Parathyroid adenoma (tissue), 2 donors: ENCODE measurements around the gene DIO2.

Experiments
- H2AFZ ChIP-seq: fragments of 300-600 bp; sonication (generic); one replicate; pipeline ENCODE4 v1.7.0; 2017; ENCODE audit warnings: antibody characterized with exemption, mild to moderate bottlenecking
- H3K27ac ChIP-seq: fragments of 300-600 bp; sonication (generic); one replicate; pipeline ENCODE4 v1.7.0; 2017
- H3K27me3 ChIP-seq: fragments of 300-600 bp; sonication (generic); one replicate; pipeline ENCODE4 v1.7.0; 2017; ENCODE audit warnings: low read length; ENCODE audit not compliant: control insufficient read depth, insufficient read depth
- H3K36me3 ChIP-seq: fragments of 300-600 bp; sonication (generic); one replicate; pipeline ENCODE4 v1.7.0; 2017; ENCODE audit warnings: low read length; ENCODE audit not compliant: control insufficient read depth, insufficient read depth
- H3K4me1 ChIP-seq: fragments of 300-600 bp; sonication (generic); one replicate; pipeline ENCODE4 v1.7.0; 2017; ENCODE audit warnings: control low read depth
- H3K4me2 ChIP-seq: fragments of 300-600 bp; sonication (generic); one replicate; pipeline ENCODE4 v1.7.0; 2017; ENCODE audit warnings: low read length
- H3K4me3 ChIP-seq: fragments of 300-600 bp; sonication (generic); one replicate; pipeline ENCODE4 v1.7.0; 2017; ENCODE audit warnings: low read depth, low read length
- H3K79me2 ChIP-seq: fragments of 300-600 bp; sonication (generic); one replicate; pipeline ENCODE4 v1.7.0; 2017; ENCODE audit warnings: control low read depth
- H3K9ac ChIP-seq: fragments of 300-600 bp; sonication (generic); one replicate; pipeline ENCODE4 v1.7.0; 2017; ENCODE audit warnings: mild to moderate bottlenecking
- H3K9me3 ChIP-seq: fragments of 300-600 bp; sonication (generic); one replicate; pipeline ENCODE4 v1.7.0; 2017; ENCODE audit warnings: low read length; ENCODE audit not compliant: control insufficient read depth
- CTCF ChIP-seq: fragments of 300-600 bp; sonication (generic); IDR thresholded peaks from one replicate; pipeline ENCODE4 v1.7.0; 2017; ENCODE audit warnings: antibody characterized with exemption, mild to moderate bottlenecking
- donor health status: primary hyperparathyroidism.

DIO2 gene

GRCh38 chr14:80208461-80208860 lies 2.8 kb downstream of the DIO2 start:
- no peak overlapping the region for H3K27ac ChIP-seq
- H3K79me2 ChIP-seq = no peaks in the 10 kb centered on the region
- no peak for TF ChIP-seq CTCF
- no peaks in the 10 kb centered on the region for H3K27me3 ChIP-seq
- H3K4me1 ChIP-seq = no peaks in the 10 kb centered on the region
- no peak overlapping the region for H3K9ac ChIP-seq
- no peak overlapping the region for H2AFZ ChIP-seq
- no peak overlapping the region for H3K4me3 ChIP-seq
- H3K36me3 ChIP-seq = no peaks in the 10 kb centered on the region
- H3K9me3 ChIP-seq = no peaks in the 10 kb centered on the region
- H3K4me2 ChIP-seq = no peak overlapping the region

GRCh38 chr14:80206351-80207080 lies 4.8 kb downstream of the DIO2 start:
- H3K4me1 ChIP-seq = no peaks in the 10 kb centered on the region
- no peaks in the 10 kb centered on the region for H3K79me2 ChIP-seq
- no peak overlapping the region for H3K9ac ChIP-seq
- H3K27ac ChIP-seq = no peak overlapping the region
- no peak overlapping the region for H3K4me3 ChIP-seq
- no peaks in the 10 kb centered on the region for H3K36me3 ChIP-seq
- no peak for TF ChIP-seq CTCF
- H3K9me3 ChIP-seq = no peaks in the 10 kb centered on the region
- no peaks in the 10 kb centered on the region for H3K27me3 ChIP-seq
- H2AFZ ChIP-seq = no peak overlapping the region
- H3K4me2 ChIP-seq = no peak overlapping the region

GRCh38 chr14:80202888-80203562 lies 8.3 kb downstream of the DIO2 start:
- H3K9ac ChIP-seq = no peak overlapping the region
- no peaks in the 10 kb centered on the region for H3K9me3 ChIP-seq
- H3K27me3 ChIP-seq = no peaks in the 10 kb centered on the region
- H3K27ac ChIP-seq = no peak overlapping the region
- no peaks in the 10 kb centered on the region for H3K36me3 ChIP-seq
- no peaks in the 10 kb centered on the region for H3K79me2 ChIP-seq
- no peaks in the 10 kb centered on the region for H3K4me1 ChIP-seq
- H3K4me3 ChIP-seq = no peak overlapping the region
- TF ChIP-seq CTCF = peak; percentile 34
- no peak overlapping the region for H3K4me2 ChIP-seq
- no peak overlapping the region for H2AFZ ChIP-seq

- Histone ChIP-seq H3K4me3 (no peak overlapping the region), H3K27me3 (no peaks in the 10 kb centered on the region), H3K9me3 (no peaks in the 10 kb centered on the region), H3K79me2 (no peaks in the 10 kb centered on the region), H2AFZ (no peak overlapping the region), H3K9ac (no peak overlapping the region), H3K4me1 (no peaks in the 10 kb centered on the region), H3K27ac (no peak overlapping the region), H3K36me3 (no peaks in the 10 kb centered on the region), H3K4me2 (no peak overlapping the region)
- no peak for TF ChIP-seq CTCF
Observed at GRCh38 chr14:80200093-80200492, 11.2 kb downstream of the DIO2 start.
